RWPE2 (cell line): ENCODE measurements around the gene KHDC4.
A peak's percentile ranks its signal among the peaks of the same experiment; 100 is the strongest.

Source experiments
- ATAC-seq: fragments of 200-7000 bp; cut with Tn5 transposase; 3 replicates; pipeline ENCODE4 v1.9.1; 2021; ENCODE audit warnings: low read depth
- DNase-seq: peaks from one replicate; pipeline ENCODE4 v3.0.0-alpha.2; 2020; ENCODE audit warnings: low spot score
- H3K27ac ChIP-seq: fragments of 450-650 bp; 2 replicates; pipeline ENCODE4 v1.5.1; 2017; ENCODE audit warnings: mild to moderate bottlenecking; ENCODE audit not compliant: poor library complexity, severe bottlenecking
- H3K27me3 ChIP-seq: fragments of 250-450 bp; sonication (Bioruptor Pico); 2 replicates; pipeline ENCODE4 v1.5.1; 2021; ENCODE audit warnings: mild to moderate bottlenecking, moderate library complexity; ENCODE audit not compliant: insufficient read depth, poor library complexity, severe bottlenecking
- H3K36me3 ChIP-seq: fragments of 250-450 bp; sonication (Bioruptor Pico); 2 replicates; pipeline ENCODE4 v1.5.1; 2020; ENCODE audit warnings: low read depth, mild to moderate bottlenecking, moderate library complexity
- H3K4me1 ChIP-seq: fragments of 250-450 bp; sonication (Bioruptor Pico); 2 replicates; pipeline ENCODE4 v1.5.1; 2021; ENCODE audit warnings: mild to moderate bottlenecking, moderate library complexity; ENCODE audit not compliant: insufficient read depth, poor library complexity, severe bottlenecking
- H3K4me3 ChIP-seq: fragments of 250-450 bp; sonication (Bioruptor Pico); 2 replicates; pipeline ENCODE4 v1.5.1; 2021; ENCODE audit warnings: mild to moderate bottlenecking, moderate library complexity; ENCODE audit not compliant: severe bottlenecking
- H3K9me3 ChIP-seq: fragments of 250-450 bp; sonication (Bioruptor Pico); 2 replicates; pipeline ENCODE4 v1.5.1; 2021; ENCODE audit warnings: mild to moderate bottlenecking, moderate library complexity; ENCODE audit not compliant: severe bottlenecking
- CTCF ChIP-seq: fragments of 450-650 bp; IDR thresholded peaks from one replicate; pipeline ENCODE4 v1.5.1; 2017; ENCODE audit warnings: mild to moderate bottlenecking, moderate library complexity; ENCODE audit not compliant: poor library complexity, severe bottlenecking

Gene KHDC4

GRCh38 chr1:155909894-155910293 lies 24.3 kb downstream of the KHDC4 start:
- DNase-seq, result no peak
- no peaks in the 10 kb centered on the region for H3K27me3 ChIP-seq
- H3K36me3 ChIP-seq, result peaks cover 85% of the 10 kb centered on the region
- H3K9me3 ChIP-seq, result no peaks in the 10 kb centered on the region
- peaks cover 8% of the 10 kb centered on the region for H3K4me1 ChIP-seq
- no peak; the same call in 2 of the 3 replicates for ATAC-seq
- TF ChIP-seq CTCF, result no peak
- H3K27ac ChIP-seq, result peak overlapping the region; percentile 73
- H3K4me3 ChIP-seq, result no peak overlapping the region

GRCh38 chr1:155904261-155904660 lies 30.0 kb downstream of the KHDC4 start:
- DNase-seq (no peak), ATAC-seq (no peak)
- peaks cover 100% of the 10 kb centered on the region for H3K36me3 ChIP-seq
- H3K4me3 ChIP-seq, result no peak overlapping the region
- no peak for TF ChIP-seq CTCF
- H3K4me1 ChIP-seq, result no peaks in the 10 kb centered on the region
- H3K27ac ChIP-seq, result no peak overlapping the region
- H3K27me3 ChIP-seq, result no peaks in the 10 kb centered on the region
- H3K9me3 ChIP-seq, result no peaks in the 10 kb centered on the region

- Histone ChIP-seq H3K27me3 (no peaks in the 10 kb centered on the region), H3K27ac (no peak overlapping the region), H3K9me3 (no peaks in the 10 kb centered on the region), H3K4me3 (no peak overlapping the region), H3K36me3 (peaks cover 84% of the 10 kb centered on the region), H3K4me1 (no peaks in the 10 kb centered on the region)
- no peak for DNase-seq
- no peak for TF ChIP-seq CTCF
- ATAC-seq, result no peak
These were observed 34.1 kb downstream of the KHDC4 start for GRCh38 chr1:155900161-155900560.

- no peak for DNase-seq
- no peaks in the 10 kb centered on the region for H3K9me3 ChIP-seq
- ATAC-seq, result no peak
- no peaks in the 10 kb centered on the region for H3K27me3 ChIP-seq
- TF ChIP-seq CTCF, result no peak
- no peak overlapping the region for H3K4me3 ChIP-seq
- peaks cover 79% of the 10 kb centered on the region for H3K36me3 ChIP-seq
- H3K27ac ChIP-seq, result no peak overlapping the region
- no peaks in the 10 kb centered on the region for H3K4me1 ChIP-seq
These were observed 34.5 kb downstream of the KHDC4 start for GRCh38 chr1:155899683-155900082.

GRCh38 chr1:155898888-155899287 lies 35.3 kb downstream of the KHDC4 start:
- H3K4me3 ChIP-seq, result no peak overlapping the region
- no peak for DNase-seq
- H3K27me3 ChIP-seq, result no peaks in the 10 kb centered on the region
- peaks cover 71% of the 10 kb centered on the region for H3K36me3 ChIP-seq
- H3K27ac ChIP-seq, result no peak overlapping the region
- TF ChIP-seq CTCF, result no peak
- H3K4me1 ChIP-seq, result peaks cover 4% of the 10 kb centered on the region
- no peak for ATAC-seq
- H3K9me3 ChIP-seq, result no peaks in the 10 kb centered on the region
